ENCODE measurements around the gene SLC25A4. TPM values are rescaled to one million over a fixed set of nuclear protein-coding genes. Genes with fewer than 3 reads are reported as not detected.
A peak's percentile ranks its signal among the peaks of the same experiment; 100 is the strongest.

Gene SLC25A4
- total RNA-seq, 1 experiment from 2014 or later, result 40.2 TPM

DNA sequence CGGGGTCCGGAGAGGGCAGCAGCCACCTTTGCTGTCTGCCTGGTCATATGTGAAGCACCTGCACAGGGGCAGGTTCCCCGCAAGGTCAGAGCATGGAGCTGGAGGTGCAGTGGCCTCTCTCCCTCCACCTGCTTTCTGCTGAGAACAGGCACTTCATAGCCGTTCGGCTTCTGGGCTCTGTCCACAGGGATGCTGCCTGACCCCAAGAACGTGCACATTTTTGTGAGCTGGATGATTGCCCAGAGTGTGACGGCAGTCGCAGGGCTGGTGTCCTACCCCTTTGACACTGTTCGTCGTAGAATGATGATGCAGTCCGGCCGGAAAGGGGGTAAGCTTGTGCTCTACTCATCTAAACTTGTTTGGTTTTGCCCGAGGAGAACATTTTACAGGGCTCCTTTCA lies 2.5 kb downstream of the SLC25A4 start:
- POLR2A ChIA-PET, result interaction anchor here (0.6 kb wide), 1 partner anchor 64 kb away, joined by 3 read pairs; the partner anchor contains the start of gene SNX25
- H3K27ac Mint-ChIP-seq, result no peak overlapping the region
- H3K4me1 Mint-ChIP-seq, result peaks cover 33% of the 10 kb centered on the region
- ATAC-seq (no peak), DNase-seq (ENCODE audit: low spot score) (no peak)
- TF ChIP-seq FOXJ3 (CRISPR knock-in tag; IDR thresholded peaks at IDR 0.05; ENCODE audit: borderline replicate concordance) (no peak), ERG (CRISPR knock-in tag; IDR thresholded peaks at IDR 0.05) (no peak), TEAD4 (CRISPR knock-in tag; IDR thresholded peaks at IDR 0.05) (no peak), ZSCAN18 (CRISPR knock-in tag; IDR thresholded peaks at IDR 0.05) (no peak), SMAD4 (CRISPR knock-in tag; IDR thresholded peaks at IDR 0.05) (no peak), ZNF671 (CRISPR knock-in tag; IDR thresholded peaks at IDR 0.05) (no peak), USF1 (CRISPR knock-in tag; IDR thresholded peaks at IDR 0.05) (no peak), NR3C1 (CRISPR knock-in tag; conservative IDR thresholded peaks at IDR 0.05; ENCODE audit: low read depth) (no peak), KAT7 (CRISPR knock-in tag; IDR thresholded peaks at IDR 0.05; ENCODE audit: borderline replicate concordance) (no peak), E2F4 (CRISPR knock-in tag; IDR thresholded peaks at IDR 0.05; ENCODE audit: borderline replicate concordance, low read depth) (no peak), CREM (CRISPR knock-in tag; IDR thresholded peaks at IDR 0.05) (no peak), ATF2 (CRISPR knock-in tag; IDR thresholded peaks at IDR 0.05; ENCODE audit: borderline replicate concordance, low read depth) (no peak), ZNF121 (CRISPR knock-in tag; IDR thresholded peaks at IDR 0.05) (no peak), FOXK1 (CRISPR knock-in tag; IDR thresholded peaks at IDR 0.05) (no peak)
- TF ChIP-seq, protein P1, sequence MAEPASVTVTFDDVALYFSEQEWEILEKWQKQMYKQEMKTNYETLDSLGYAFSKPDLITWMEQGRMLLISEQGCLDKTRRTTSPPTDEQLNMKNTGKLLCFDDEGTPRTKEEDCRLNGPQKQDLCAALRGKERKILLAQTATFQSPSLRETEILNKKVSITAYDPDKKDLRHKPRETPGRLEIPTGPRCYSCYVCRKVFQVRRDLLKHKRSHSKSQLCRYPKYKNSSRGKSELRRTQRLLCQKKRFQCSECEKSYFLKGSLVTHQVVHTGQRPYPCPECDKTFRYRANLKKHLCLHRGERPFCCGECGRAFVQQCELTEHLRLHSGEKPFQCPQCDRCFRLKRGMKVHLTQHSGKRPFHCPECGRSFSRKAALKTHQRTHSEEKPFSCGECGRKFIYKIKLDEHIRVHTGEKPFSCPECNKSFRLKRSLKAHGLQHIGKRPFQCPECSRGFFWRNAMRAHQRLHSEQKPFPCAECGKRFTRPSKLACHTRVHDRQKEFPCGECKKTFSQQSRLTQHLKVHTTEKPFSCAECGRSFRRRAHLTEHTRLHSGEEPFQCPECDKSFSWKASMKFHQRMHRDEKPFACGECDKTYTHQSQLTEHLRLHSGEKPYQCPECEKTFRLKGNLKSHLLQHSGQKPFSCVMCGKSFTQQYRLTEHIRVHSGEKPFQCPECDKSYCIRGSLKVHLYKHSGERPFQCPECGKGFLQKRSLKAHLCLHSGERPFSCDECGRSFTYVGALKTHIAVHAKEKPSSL (CRISPR knock-in tag; conservative IDR thresholded peaks at IDR 0.05), result no peak
- TF ChIP-seq, protein P2, sequence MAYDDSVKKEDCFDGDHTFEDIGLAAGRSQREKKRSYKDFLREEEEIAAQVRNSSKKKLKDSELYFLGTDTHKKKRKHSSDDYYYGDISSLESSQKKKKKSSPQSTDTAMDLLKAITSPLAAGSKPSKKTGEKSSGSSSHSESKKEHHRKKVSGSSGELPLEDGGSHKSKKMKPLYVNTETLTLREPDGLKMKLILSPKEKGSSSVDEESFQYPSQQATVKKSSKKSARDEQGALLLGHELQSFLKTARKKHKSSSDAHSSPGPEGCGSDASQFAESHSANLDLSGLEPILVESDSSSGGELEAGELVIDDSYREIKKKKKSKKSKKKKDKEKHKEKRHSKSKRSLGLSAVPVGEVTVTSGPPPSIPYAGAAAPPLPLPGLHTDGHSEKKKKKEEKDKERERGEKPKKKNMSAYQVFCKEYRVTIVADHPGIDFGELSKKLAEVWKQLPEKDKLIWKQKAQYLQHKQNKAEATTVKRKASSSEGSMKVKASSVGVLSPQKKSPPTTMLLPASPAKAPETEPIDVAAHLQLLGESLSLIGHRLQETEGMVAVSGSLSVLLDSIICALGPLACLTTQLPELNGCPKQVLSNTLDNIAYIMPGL (CRISPR knock-in tag; IDR thresholded peaks at IDR 0.05), result no peak
- TF ChIP-seq, protein P3, sequence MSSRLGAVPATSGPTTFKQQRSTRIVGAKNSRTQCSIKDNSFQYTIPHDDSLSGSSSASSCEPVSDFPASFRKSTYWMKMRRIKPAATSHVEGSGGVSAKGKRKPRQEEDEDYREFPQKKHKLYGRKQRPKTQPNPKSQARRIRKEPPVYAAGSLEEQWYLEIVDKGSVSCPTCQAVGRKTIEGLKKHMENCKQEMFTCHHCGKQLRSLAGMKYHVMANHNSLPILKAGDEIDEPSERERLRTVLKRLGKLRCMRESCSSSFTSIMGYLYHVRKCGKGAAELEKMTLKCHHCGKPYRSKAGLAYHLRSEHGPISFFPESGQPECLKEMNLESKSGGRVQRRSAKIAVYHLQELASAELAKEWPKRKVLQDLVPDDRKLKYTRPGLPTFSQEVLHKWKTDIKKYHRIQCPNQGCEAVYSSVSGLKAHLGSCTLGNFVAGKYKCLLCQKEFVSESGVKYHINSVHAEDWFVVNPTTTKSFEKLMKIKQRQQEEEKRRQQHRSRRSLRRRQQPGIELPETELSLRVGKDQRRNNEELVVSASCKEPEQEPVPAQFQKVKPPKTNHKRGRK (CRISPR knock-in tag; IDR thresholded peaks at IDR 0.05; ENCODE audit: borderline replicate concordance), result no peak
- TF ChIP-seq, protein P4, sequence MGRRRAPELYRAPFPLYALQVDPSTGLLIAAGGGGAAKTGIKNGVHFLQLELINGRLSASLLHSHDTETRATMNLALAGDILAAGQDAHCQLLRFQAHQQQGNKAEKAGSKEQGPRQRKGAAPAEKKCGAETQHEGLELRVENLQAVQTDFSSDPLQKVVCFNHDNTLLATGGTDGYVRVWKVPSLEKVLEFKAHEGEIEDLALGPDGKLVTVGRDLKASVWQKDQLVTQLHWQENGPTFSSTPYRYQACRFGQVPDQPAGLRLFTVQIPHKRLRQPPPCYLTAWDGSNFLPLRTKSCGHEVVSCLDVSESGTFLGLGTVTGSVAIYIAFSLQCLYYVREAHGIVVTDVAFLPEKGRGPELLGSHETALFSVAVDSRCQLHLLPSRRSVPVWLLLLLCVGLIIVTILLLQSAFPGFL (CRISPR knock-in tag; IDR thresholded peaks at IDR 0.05; ENCODE audit: borderline replicate concordance), result no peak
- TF ChIP-seq, protein P5, sequence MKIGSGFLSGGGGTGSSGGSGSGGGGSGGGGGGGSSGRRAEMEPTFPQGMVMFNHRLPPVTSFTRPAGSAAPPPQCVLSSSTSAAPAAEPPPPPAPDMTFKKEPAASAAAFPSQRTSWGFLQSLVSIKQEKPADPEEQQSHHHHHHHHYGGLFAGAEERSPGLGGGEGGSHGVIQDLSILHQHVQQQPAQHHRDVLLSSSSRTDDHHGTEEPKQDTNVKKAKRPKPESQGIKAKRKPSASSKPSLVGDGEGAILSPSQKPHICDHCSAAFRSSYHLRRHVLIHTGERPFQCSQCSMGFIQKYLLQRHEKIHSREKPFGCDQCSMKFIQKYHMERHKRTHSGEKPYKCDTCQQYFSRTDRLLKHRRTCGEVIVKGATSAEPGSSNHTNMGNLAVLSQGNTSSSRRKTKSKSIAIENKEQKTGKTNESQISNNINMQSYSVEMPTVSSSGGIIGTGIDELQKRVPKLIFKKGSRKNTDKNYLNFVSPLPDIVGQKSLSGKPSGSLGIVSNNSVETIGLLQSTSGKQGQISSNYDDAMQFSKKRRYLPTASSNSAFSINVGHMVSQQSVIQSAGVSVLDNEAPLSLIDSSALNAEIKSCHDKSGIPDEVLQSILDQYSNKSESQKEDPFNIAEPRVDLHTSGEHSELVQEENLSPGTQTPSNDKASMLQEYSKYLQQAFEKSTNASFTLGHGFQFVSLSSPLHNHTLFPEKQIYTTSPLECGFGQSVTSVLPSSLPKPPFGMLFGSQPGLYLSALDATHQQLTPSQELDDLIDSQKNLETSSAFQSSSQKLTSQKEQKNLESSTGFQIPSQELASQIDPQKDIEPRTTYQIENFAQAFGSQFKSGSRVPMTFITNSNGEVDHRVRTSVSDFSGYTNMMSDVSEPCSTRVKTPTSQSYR (CRISPR knock-in tag; IDR thresholded peaks at IDR 0.05), result no peak
- H3K36me3 Mint-ChIP-seq, result peaks cover 17% of the 10 kb centered on the region
- no peaks in the 10 kb centered on the region for H3K9me3 Mint-ChIP-seq
- peaks cover 5% of the 10 kb centered on the region; the same call in 1 of the 2 replicates for H3K27me3 Mint-ChIP-seq (ENCODE audit: low read depth)
- CTCF ChIA-PET, result interaction anchor here (1.0 to 1.4 kb wide), 3 partner anchors 11 to 51 kb away, joined by 3 to 8 read pairs (median 3); no protein-coding TSS in a partner anchor
- peak overlapping the region; percentile 84 for H3K4me3 Mint-ChIP-seq

Data from WTC11 (cell line).